ENCODE data around the gene DHRSX.
"Not testable (repeated sequence)": the region's sequence is repeated elsewhere in the genome, so short reads cannot be mapped to it uniquely, and the experiment has no call there.

Gene DHRSX

DNA sequence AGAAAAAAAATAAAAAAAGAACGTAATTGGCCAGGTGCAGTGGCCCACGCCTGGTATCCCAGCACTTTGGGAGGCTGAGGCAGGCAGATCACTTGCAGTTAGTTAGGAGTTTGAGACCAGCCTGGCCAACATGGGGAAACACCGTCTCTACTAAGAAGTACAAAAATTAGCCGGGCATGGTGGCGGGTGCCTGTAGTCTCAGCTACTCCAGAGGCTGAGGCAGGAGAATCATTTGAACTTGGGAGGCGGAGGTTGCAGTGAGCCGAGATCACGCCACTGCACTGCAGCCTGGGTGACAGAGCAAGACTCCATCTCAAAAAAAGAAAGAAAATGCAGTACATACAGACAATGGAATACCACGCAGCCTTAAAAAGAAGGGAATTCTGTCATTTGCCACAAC is 150.7 kb downstream of the DHRSX start:
- H2BK5ac ChIP-seq (ENCODE audit: low read length); DNase-seq; H3K4ac ChIP-seq (ENCODE audit: low read depth, low read length); H2BK15ac ChIP-seq (replicated peaks; ENCODE audit: low read depth); H3K23ac ChIP-seq (ENCODE audit: low read length); H4K5ac ChIP-seq (ENCODE audit: low read length); H3K79me1 ChIP-seq (ENCODE audit: low read length); H3K4me2 ChIP-seq (ENCODE audit: low read length); H3K79me2 ChIP-seq (ENCODE audit: control insufficient read depth, insufficient read depth, low read length); H3K56ac ChIP-seq (ENCODE audit: low read length); H3K36me3 ChIP-seq (ENCODE audit: control insufficient read depth, insufficient read depth, low read length); H3K9ac ChIP-seq (ENCODE audit: low read length); H3K18ac ChIP-seq (ENCODE audit: low read length); H3K4me1 ChIP-seq (ENCODE audit: control insufficient read depth, low read depth, low read length); H2BK120ac ChIP-seq (ENCODE audit: low read depth, low read length); H3K27me3 ChIP-seq (ENCODE audit: insufficient read depth, low read length, poor library complexity); H3K27ac ChIP-seq (ENCODE audit: low read depth, low read length); H3K4me3 ChIP-seq (ENCODE audit: low read length); H4K8ac ChIP-seq (ENCODE audit: low read depth, low read length); H2AK5ac ChIP-seq (ENCODE audit: low read length): not testable (repeated sequence)
- WGBS (ENCODE audit: extremely low coverage, insufficient coverage, low lambda C conversion rate), result no CpG with 5 or more reads among the region's 9 CpGs

DNA sequence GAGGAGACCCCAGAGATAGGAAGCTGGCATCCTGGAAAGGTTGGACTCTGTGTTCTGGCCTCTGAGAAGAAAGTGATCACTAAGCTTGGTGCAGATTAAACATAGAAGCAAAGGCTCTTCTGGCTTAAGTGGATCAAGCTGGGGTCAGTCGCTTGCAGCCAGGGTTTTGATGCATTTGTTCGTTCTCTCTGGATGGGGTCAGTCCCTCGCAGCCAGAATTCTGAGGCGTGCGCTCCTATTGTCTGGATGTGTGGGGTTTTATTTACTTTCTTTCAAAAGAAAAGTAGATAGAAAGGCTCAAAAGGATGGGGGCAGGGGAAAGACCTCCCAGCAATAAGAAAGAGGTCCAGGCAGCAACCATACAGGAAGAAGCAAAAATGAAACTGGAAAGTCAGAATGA is 152.6 kb downstream of the DHRSX start:
- no CpG with 5 or more reads among the region's 5 CpGs for WGBS (ENCODE audit: extremely low coverage, insufficient coverage, low lambda C conversion rate)

DNA sequence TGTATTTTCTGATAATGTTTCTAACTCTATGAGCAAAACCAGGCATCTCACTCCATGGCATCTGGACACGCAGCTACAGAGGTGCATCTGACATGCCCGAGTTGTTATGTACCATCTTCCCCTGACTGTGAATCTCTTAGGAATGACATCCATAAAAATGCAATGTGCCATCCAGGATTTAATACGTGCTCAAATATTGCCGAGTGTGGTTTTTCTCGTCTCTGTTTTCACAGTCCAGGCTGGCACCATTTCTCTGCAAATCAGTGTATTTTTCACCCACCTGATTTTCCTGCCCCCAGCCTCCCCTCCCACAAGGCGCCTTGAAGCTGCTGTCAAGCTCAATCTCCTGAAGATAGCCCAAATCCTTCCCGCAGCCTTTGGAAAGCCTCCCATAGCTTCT is 154.6 kb downstream of the DHRSX start:
- no peak for DNase-seq
- H3K4me3 ChIP-seq (ENCODE audit: low read length), result no peak overlapping the region
- no peak overlapping the region for H2BK15ac ChIP-seq (replicated peaks; ENCODE audit: low read depth)
- H4K5ac ChIP-seq (ENCODE audit: low read length), result no peak overlapping the region
- H3K27ac ChIP-seq (ENCODE audit: low read depth, low read length), result no peak overlapping the region
- no peak overlapping the region for H3K56ac ChIP-seq (ENCODE audit: low read length)
- no peak overlapping the region for H2AK5ac ChIP-seq (ENCODE audit: low read length)
- no peaks in the 10 kb centered on the region for H3K4me1 ChIP-seq (ENCODE audit: control insufficient read depth, low read depth, low read length)
- no peak overlapping the region for H3K4ac ChIP-seq (ENCODE audit: low read depth, low read length)
- no peak overlapping the region for H2BK120ac ChIP-seq (ENCODE audit: low read depth, low read length)
- H3K79me1 ChIP-seq (ENCODE audit: low read length), result no peaks in the 10 kb centered on the region
- no peak overlapping the region for H2BK5ac ChIP-seq (ENCODE audit: low read length)
- H3K79me2 ChIP-seq (ENCODE audit: control insufficient read depth, insufficient read depth, low read length), result no peaks in the 10 kb centered on the region
- H3K23ac ChIP-seq (ENCODE audit: low read length), result no peak overlapping the region
- peaks cover 1% of the 10 kb centered on the region for H3K36me3 ChIP-seq (ENCODE audit: control insufficient read depth, insufficient read depth, low read length)
- WGBS (ENCODE audit: extremely low coverage, insufficient coverage, low lambda C conversion rate), result no CpG with 5 or more reads among the region's 7 CpGs
- H4K8ac ChIP-seq (ENCODE audit: low read depth, low read length), result no peak overlapping the region
- no peaks in the 10 kb centered on the region for H3K27me3 ChIP-seq (ENCODE audit: insufficient read depth, low read length, poor library complexity)
- H3K4me2 ChIP-seq (ENCODE audit: low read length), result no peak overlapping the region
- no peak overlapping the region for H3K9ac ChIP-seq (ENCODE audit: low read length)
- no peak overlapping the region for H3K18ac ChIP-seq (ENCODE audit: low read length)

More for the DNA sequence above, 152.6 kb downstream of the DHRSX start:
- Histone ChIP-seq H3K4me3 (ENCODE audit: low read length) (no peak overlapping the region), H3K27ac (ENCODE audit: low read depth, low read length) (no peak overlapping the region), H3K4ac (ENCODE audit: low read depth, low read length) (no peak overlapping the region), H3K79me1 (ENCODE audit: low read length) (no peaks in the 10 kb centered on the region), H4K8ac (ENCODE audit: low read depth, low read length) (no peak overlapping the region), H3K56ac (ENCODE audit: low read length) (no peak overlapping the region), H2BK120ac (ENCODE audit: low read depth, low read length) (no peak overlapping the region), H3K4me2 (ENCODE audit: low read length) (no peak overlapping the region), H4K5ac (ENCODE audit: low read length) (no peak overlapping the region), H3K36me3 (ENCODE audit: control insufficient read depth, insufficient read depth, low read length) (peaks cover 1% of the 10 kb centered on the region), H2AK5ac (ENCODE audit: low read length) (no peak overlapping the region), H3K79me2 (ENCODE audit: control insufficient read depth, insufficient read depth, low read length) (no peaks in the 10 kb centered on the region), H2BK5ac (ENCODE audit: low read length) (no peak overlapping the region), H3K9ac (ENCODE audit: low read length) (no peak overlapping the region), H3K27me3 (ENCODE audit: insufficient read depth, low read length, poor library complexity) (no peaks in the 10 kb centered on the region), H3K18ac (ENCODE audit: low read length) (no peak overlapping the region), H3K23ac (ENCODE audit: low read length) (no peak overlapping the region), H2BK15ac (replicated peaks; ENCODE audit: low read depth) (no peak overlapping the region), H3K4me1 (ENCODE audit: control insufficient read depth, low read depth, low read length) (peaks cover 2% of the 10 kb centered on the region)
- no peak for DNase-seq

DNA sequence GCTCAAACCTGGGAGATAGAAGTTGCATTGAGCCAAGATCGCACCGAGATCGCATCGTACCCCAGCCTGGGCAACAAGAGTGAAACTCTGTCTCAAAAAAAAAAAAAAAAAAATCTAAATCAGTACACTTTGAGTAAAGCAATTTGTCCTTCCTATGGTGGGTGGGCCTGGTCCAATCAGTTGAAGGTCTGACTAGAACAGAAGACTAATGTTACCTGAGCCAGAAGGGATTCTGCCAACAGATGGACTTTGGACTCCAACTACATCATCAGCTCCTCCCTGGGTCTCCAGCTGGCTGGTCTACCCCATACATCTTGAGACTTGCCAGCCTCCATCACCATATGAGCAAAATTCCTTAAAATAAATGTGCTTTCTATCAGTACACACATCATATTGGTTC is 155.2 kb downstream of the DHRSX start:
- H3K27me3 ChIP-seq (ENCODE audit: insufficient read depth, low read length, poor library complexity), result no peaks in the 10 kb centered on the region
- no peak overlapping the region for H2BK120ac ChIP-seq (ENCODE audit: low read depth, low read length)
- H3K9ac ChIP-seq (ENCODE audit: low read length), result no peak overlapping the region
- H3K27ac ChIP-seq (ENCODE audit: low read depth, low read length), result no peak overlapping the region
- H3K79me1 ChIP-seq (ENCODE audit: low read length), result no peaks in the 10 kb centered on the region
- H2AK5ac ChIP-seq (ENCODE audit: low read length), result no peak overlapping the region
- H3K18ac ChIP-seq (ENCODE audit: low read length), result no peak overlapping the region
- H2BK5ac ChIP-seq (ENCODE audit: low read length), result no peak overlapping the region
- H3K23ac ChIP-seq (ENCODE audit: low read length), result no peak overlapping the region
- no peak for DNase-seq
- H3K36me3 ChIP-seq (ENCODE audit: control insufficient read depth, insufficient read depth, low read length), result peaks cover 1% of the 10 kb centered on the region
- H4K5ac ChIP-seq (ENCODE audit: low read length), result no peak overlapping the region
- no peaks in the 10 kb centered on the region for H3K4me1 ChIP-seq (ENCODE audit: control insufficient read depth, low read depth, low read length)
- no peaks in the 10 kb centered on the region for H3K79me2 ChIP-seq (ENCODE audit: control insufficient read depth, insufficient read depth, low read length)
- no peak overlapping the region for H3K4me3 ChIP-seq (ENCODE audit: low read length)
- no CpG with 5 or more reads among the region's 4 CpGs for whole genome bisulfite sequencing (ENCODE audit: extremely low coverage, insufficient coverage, low lambda C conversion rate)
- no peak overlapping the region for H3K4ac ChIP-seq (ENCODE audit: low read depth, low read length)
- H4K8ac ChIP-seq (ENCODE audit: low read depth, low read length), result no peak overlapping the region
- H3K56ac ChIP-seq (ENCODE audit: low read length), result no peak overlapping the region
- H2BK15ac ChIP-seq (replicated peaks; ENCODE audit: low read depth), result no peak overlapping the region
- no peak overlapping the region for H3K4me2 ChIP-seq (ENCODE audit: low read length)

DNA sequence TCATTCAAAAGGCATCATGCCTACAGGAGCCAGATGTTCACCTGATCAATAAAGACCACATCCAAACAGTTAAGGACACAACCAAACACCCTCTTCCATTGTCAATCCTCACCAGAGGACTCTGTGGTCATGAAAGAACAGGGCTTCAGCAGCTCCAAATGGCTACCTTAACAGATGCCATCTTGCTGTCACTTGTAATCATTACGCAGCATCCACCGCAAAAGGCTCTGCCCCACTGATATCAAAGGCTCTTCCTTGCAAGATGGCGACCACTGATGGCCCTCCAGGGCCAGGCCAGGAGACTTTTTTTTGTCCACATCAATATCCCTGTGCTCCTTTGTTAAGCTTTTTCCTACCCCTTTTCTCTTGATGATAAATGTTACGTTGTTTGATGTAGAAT is 157.4 kb downstream of the DHRSX start:
- no CpG with 5 or more reads among the region's 4 CpGs for WGBS (ENCODE audit: extremely low coverage, insufficient coverage, low lambda C conversion rate)
- H3K4ac ChIP-seq (ENCODE audit: low read depth, low read length), result no peak overlapping the region

DNA sequence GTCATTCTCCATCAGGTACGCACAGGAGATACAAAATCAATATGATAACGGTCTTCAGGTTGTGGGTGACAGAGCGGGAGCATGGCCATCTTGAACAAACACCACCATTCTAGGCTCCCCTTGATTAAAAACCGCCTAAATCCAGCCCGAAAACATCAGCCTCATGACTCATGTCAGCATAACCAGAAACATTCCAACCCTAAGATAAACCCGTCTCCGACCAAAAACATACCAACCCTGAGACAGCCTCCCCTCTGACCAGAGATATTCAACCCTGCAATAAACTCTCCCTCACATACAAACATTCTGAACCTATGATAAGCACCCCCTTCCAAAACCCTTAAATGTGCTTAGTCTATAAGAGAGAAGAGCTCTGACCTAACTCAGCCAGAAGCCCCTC is 157.9 kb downstream of the DHRSX start:
- Histone ChIP-seq H2BK120ac (ENCODE audit: low read depth, low read length) (no peak overlapping the region), H2BK5ac (ENCODE audit: low read length) (no peak overlapping the region), H3K27ac (ENCODE audit: low read depth, low read length) (no peak overlapping the region), H3K4ac (ENCODE audit: low read depth, low read length) (no peak overlapping the region), H3K27me3 (ENCODE audit: insufficient read depth, low read length, poor library complexity) (no peaks in the 10 kb centered on the region), H3K79me1 (ENCODE audit: low read length) (no peaks in the 10 kb centered on the region), H3K4me2 (ENCODE audit: low read length) (no peak overlapping the region), H3K9ac (ENCODE audit: low read length) (no peak overlapping the region), H3K18ac (ENCODE audit: low read length) (no peak overlapping the region), H3K36me3 (ENCODE audit: control insufficient read depth, insufficient read depth, low read length) (peaks cover 1% of the 10 kb centered on the region), H4K5ac (ENCODE audit: low read length) (no peak overlapping the region), H3K4me3 (ENCODE audit: low read length) (no peak overlapping the region), H2BK15ac (replicated peaks; ENCODE audit: low read depth) (no peak overlapping the region), H3K79me2 (ENCODE audit: control insufficient read depth, insufficient read depth, low read length) (no peaks in the 10 kb centered on the region), H3K23ac (ENCODE audit: low read length) (no peak overlapping the region), H3K56ac (ENCODE audit: low read length) (no peak overlapping the region), H2AK5ac (ENCODE audit: low read length) (no peak overlapping the region), H3K4me1 (ENCODE audit: control insufficient read depth, low read depth, low read length) (no peaks in the 10 kb centered on the region), H4K8ac (ENCODE audit: low read depth, low read length) (no peak overlapping the region)
- no peak for DNase-seq
- WGBS (ENCODE audit: extremely low coverage, insufficient coverage, low lambda C conversion rate), result no CpG with 5 or more reads among the region's 7 CpGs

More for the DNA sequence above, 157.4 kb downstream of the DHRSX start:
- no peak for DNase-seq
- Histone ChIP-seq H3K79me1 (ENCODE audit: low read length) (no peaks in the 10 kb centered on the region), H3K4me3 (ENCODE audit: low read length) (no peak overlapping the region), H2BK15ac (replicated peaks; ENCODE audit: low read depth) (no peak overlapping the region), H3K27me3 (ENCODE audit: insufficient read depth, low read length, poor library complexity) (no peaks in the 10 kb centered on the region), H2BK120ac (ENCODE audit: low read depth, low read length) (no peak overlapping the region), H3K18ac (ENCODE audit: low read length) (no peak overlapping the region), H3K4me1 (ENCODE audit: control insufficient read depth, low read depth, low read length) (no peaks in the 10 kb centered on the region), H4K8ac (ENCODE audit: low read depth, low read length) (no peak overlapping the region), H3K36me3 (ENCODE audit: control insufficient read depth, insufficient read depth, low read length) (peaks cover 1% of the 10 kb centered on the region), H3K23ac (ENCODE audit: low read length) (no peak overlapping the region), H3K27ac (ENCODE audit: low read depth, low read length) (no peak overlapping the region), H3K9ac (ENCODE audit: low read length) (no peak overlapping the region), H3K4me2 (ENCODE audit: low read length) (no peak overlapping the region), H4K5ac (ENCODE audit: low read length) (no peak overlapping the region), H2AK5ac (ENCODE audit: low read length) (no peak overlapping the region), H3K79me2 (ENCODE audit: control insufficient read depth, insufficient read depth, low read length) (no peaks in the 10 kb centered on the region), H2BK5ac (ENCODE audit: low read length) (no peak overlapping the region), H3K56ac (ENCODE audit: low read length) (no peak overlapping the region)
